ENCODE data around the gene SEMA4D.
A peak's percentile ranks its signal among the peaks of the same experiment; 100 is the strongest.
"Not testable (repeated sequence)": the region's sequence is repeated elsewhere in the genome, so short reads cannot be mapped to it uniquely, and the experiment has no call there.

SEMA4D gene

GRCh38 chr9:89372230-89372816 lies 125.6 kb downstream of the SEMA4D start:
- peak; percentile 17 to 19 for DNase-seq (ENCODE audit: low read depth in 2 of 2)

- DNase-seq (ENCODE audit: low read depth in 2 of 2), result not testable (repeated sequence)
Observed at GRCh38 chr9:89371791-89372190, 126.1 kb downstream of the SEMA4D start.

- DNase-seq (ENCODE audit: low read depth in 2 of 2), result no peak
Observed at GRCh38 chr9:89370593-89370992, 127.3 kb downstream of the SEMA4D start.

GRCh38 chr9:89368978-89369377 lies 128.9 kb downstream of the SEMA4D start:
- no peak for DNase-seq (ENCODE audit: low read depth in 2 of 2)

- DNase-seq (ENCODE audit: low read depth in 2 of 2), result no peak
Observed at GRCh38 chr9:89368550-89368949, 129.4 kb downstream of the SEMA4D start.

- DNase-seq (ENCODE audit: low read depth in 2 of 2), result no peak
Observed at GRCh38 chr9:89367726-89368437, 130.0 kb downstream of the SEMA4D start.

- DNase-seq (ENCODE audit: low read depth in 2 of 2), result no peak
Observed at GRCh38 chr9:89367281-89367680, 130.6 kb downstream of the SEMA4D start.

- no peak for DNase-seq (ENCODE audit: low read depth in 2 of 2)
Observed at GRCh38 chr9:89366711-89367110, 131.2 kb downstream of the SEMA4D start.

- no peak for DNase-seq (ENCODE audit: low read depth in 2 of 2)
Observed at GRCh38 chr9:89365532-89365912, 132.4 kb downstream of the SEMA4D start.

- no peak for DNase-seq (ENCODE audit: low read depth in 2 of 2)
Observed at GRCh38 chr9:89364666-89365531, 133.0 kb downstream of the SEMA4D start.

GRCh38 chr9:89363921-89364665 lies 133.8 kb downstream of the SEMA4D start:
- DNase-seq (ENCODE audit: low read depth in 2 of 2), result no peak

- DNase-seq (ENCODE audit: low read depth in 2 of 2), result no peak
Observed at GRCh38 chr9:89363311-89363670, 134.6 kb downstream of the SEMA4D start.

GRCh38 chr9:89362647-89363310 lies 135.1 kb downstream of the SEMA4D start:
- no peak for DNase-seq (ENCODE audit: low read depth in 2 of 2)

GRCh38 chr9:89361816-89362646 lies 135.9 kb downstream of the SEMA4D start:
- no peak for DNase-seq (ENCODE audit: low read depth in 2 of 2)

- DNase-seq (ENCODE audit: low read depth in 2 of 2), result no peak
Observed at GRCh38 chr9:89361031-89361430, 136.9 kb downstream of the SEMA4D start.

GRCh38 chr9:89360465-89360864 lies 137.4 kb downstream of the SEMA4D start:
- no peak for DNase-seq (ENCODE audit: low read depth in 2 of 2)

GRCh38 chr9:89359751-89360261 lies 138.1 kb downstream of the SEMA4D start:
- DNase-seq (ENCODE audit: low read depth in 2 of 2), result no peak

- DNase-seq (ENCODE audit: low read depth in 2 of 2), result no peak
Observed at GRCh38 chr9:89358985-89359384, 138.9 kb downstream of the SEMA4D start.

GRCh38 chr9:89358376-89358916 lies 139.5 kb downstream of the SEMA4D start:
- no peak for DNase-seq (ENCODE audit: low read depth in 2 of 2)

Data from activated CD8-positive, alpha-beta memory T cell treated with anti-CD3 and anti-CD28 coated beads for 4 hours (primary cell).